NCI-H446 treated with DMSO at 0.1 percent for 48 hours (cell line): ENCODE data around the gene RAP1A.

Source experiments
- DNase-seq: peaks from one replicate; lab custom pipeline; 2025; lab: John Stamatoyannopoulos, UW

The RAP1A gene

DNA sequence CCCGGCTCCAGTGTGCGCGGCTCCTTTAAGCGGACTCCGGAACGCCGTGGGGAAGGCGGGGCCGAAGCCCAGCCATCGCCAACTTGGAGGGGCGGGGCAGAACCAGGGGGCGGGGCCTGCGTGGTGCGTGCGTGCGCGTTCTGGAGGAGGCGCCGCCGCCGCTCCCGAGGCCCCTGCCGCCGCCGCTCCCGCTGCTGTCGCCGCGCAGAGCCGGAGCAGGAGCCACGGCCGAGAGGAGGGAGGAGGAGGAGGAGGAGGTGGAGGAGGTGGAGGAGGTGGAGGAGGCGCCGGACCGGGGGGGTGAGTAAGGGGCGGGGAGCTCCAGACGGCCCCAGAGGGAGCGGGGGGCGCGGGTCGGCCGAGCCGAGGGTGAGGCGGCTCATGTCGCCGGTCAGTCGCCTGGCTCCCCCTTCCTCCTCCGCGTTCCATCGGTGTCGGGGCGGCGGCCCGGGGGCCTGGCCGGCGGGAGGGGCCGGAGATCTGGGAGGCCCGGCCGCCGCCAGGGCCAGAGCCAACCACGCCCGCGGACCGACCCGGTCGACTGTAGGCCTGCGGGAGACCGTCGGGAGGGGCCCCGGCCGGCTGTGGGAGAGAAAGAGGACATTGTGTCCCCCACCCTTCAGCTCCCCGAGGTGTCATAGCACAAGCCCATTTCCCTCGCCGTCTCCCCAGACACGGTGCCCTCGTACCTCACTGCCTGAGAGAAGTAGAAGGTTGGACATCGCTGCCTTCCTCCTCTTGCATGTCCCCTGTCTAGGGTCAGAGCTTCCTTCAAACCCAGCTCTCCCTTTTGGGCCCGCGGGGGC lies at the start of gene RAP1A:
TSS of gene RAP1A (plus strand) at position 155 of the 806 bp plus-strand sequence. CDS start 71,572 bp downstream, outside the sequence.
- peak; percentile 83 for DNase-seq

GRCh38 chr1:111569913-111570312 lies 49.7 kb upstream of the RAP1A start:
- DNase-seq = no peak

DNA sequence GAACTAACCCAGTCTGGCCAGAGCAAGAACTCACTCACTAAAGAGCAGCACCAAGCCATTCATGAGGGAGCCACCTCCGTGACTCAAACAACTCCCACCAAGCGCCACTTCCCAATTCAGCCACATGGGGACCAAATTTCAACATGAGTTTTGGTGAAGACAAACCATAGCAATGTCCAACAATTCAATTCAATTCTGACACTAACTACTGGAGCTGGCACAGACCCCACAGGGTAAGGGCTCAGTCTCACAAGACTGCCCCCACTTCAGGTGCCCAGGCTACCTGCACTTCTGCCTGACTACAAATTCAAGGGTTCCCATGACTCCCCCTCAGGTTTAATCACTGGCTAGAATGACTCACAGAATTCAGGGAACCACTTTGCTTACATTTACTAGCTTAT lies 48.8 kb upstream of the RAP1A start:
- DNase-seq = no peak

- no peak for DNase-seq
Observed at GRCh38 chr1:111571239-111571638, 48.4 kb upstream of the RAP1A start.

DNA sequence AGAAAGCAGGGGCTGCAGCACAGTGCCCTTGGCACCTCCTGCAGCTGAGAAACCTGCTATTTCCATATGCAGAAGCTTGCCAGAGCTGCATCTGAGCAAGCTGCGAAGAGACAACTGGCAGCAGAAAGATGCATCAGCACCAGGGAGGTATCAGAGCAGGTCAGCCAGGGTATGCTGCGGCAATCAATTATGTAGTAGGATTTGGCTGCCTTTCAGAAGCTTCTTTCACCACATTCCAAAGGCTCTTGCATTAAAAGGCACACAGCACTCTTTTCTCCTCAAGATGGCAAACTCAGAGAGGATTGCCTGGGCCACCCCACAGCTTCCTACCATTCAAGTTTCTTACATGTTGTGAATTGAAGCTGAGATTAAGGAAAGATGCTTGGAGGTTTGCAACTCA lies 47.6 kb upstream of the RAP1A start:
- DNase-seq = peak; percentile 34

DNA sequence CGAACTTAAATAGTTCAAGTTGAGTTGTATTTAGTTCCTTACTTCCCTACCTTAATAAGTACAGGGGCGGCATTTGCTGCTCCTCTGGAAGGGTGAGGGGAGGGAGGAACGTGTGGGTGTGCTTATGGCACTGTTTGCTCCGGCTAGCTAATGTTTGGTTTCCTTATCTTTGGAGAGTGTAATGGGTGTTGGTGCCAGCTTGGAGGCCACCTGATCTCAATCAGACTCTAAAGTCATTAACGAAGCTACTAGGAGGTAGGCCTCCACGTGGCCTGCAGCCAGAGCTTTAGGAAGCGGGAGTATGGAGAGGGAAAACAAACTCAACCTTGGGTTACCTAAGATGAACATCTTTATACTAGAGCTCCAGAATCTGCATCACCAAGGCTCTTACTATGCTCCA lies 43.0 kb upstream of the RAP1A start:
- no peak for DNase-seq

GRCh38 chr1:111577814-111578213 lies 41.8 kb upstream of the RAP1A start:
- no peak for DNase-seq

DNA sequence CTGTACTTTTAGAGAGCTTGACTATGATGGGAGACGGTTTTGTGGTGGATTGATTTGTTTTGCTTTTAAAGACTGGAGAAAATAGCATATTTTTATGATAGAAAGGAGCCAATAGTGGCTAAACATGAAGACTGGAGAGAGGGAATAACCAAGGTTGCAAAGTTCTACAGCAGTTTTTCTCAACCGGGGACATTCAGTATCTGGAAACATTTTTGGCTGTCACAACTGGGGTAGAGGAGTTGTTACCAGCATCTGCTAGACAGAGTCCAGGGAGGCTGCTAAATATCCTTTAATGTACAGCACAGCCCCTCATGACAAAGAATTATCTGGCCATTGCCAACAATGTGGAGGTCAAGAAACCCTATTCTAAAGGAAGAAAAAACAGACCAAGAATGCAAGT lies 38.4 kb upstream of the RAP1A start:
- no peak for DNase-seq

- no peak for DNase-seq
Observed at GRCh38 chr1:111582016-111582415, 37.6 kb upstream of the RAP1A start.

GRCh38 chr1:111582644-111583618 lies 36.7 kb upstream of the RAP1A start:
- DNase-seq = no peak

DNA sequence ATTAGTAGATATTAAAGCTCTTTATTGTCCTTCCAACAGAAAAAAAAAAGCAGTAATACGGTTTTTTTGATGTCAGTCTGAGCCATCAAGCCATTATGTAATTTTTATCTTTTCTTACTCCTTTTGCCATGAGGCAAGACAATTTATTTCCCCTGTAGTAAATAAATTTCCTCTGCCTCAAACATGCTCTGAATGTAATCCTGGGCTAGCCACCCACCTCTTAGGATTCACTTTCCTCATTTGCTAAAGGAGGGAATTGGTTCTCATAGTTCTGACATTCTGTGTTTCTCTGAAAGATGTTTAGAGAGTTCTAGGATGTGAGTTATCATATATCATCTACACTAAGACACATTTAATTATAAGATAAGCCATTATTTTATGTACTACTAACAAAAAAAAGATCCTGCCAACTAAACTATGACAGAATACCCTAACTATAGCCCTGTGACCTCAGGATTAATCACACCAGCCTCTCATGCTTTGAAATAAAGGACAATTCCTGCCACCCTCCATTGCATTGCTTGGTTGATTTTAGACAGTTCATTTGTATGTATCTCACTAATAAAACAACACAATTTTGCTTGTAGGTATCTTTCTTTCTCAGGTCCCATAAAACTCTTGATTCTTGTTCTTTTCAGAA lies 34.0 kb upstream of the RAP1A start:
- no peak for DNase-seq

GRCh38 chr1:111586112-111586511 lies 33.5 kb upstream of the RAP1A start:
- no peak for DNase-seq

GRCh38 chr1:111587509-111588174 lies 31.9 kb upstream of the RAP1A start:
- DNase-seq = no peak

- DNase-seq = no peak
Observed at GRCh38 chr1:111591937-111592336, 27.7 kb upstream of the RAP1A start.

DNA sequence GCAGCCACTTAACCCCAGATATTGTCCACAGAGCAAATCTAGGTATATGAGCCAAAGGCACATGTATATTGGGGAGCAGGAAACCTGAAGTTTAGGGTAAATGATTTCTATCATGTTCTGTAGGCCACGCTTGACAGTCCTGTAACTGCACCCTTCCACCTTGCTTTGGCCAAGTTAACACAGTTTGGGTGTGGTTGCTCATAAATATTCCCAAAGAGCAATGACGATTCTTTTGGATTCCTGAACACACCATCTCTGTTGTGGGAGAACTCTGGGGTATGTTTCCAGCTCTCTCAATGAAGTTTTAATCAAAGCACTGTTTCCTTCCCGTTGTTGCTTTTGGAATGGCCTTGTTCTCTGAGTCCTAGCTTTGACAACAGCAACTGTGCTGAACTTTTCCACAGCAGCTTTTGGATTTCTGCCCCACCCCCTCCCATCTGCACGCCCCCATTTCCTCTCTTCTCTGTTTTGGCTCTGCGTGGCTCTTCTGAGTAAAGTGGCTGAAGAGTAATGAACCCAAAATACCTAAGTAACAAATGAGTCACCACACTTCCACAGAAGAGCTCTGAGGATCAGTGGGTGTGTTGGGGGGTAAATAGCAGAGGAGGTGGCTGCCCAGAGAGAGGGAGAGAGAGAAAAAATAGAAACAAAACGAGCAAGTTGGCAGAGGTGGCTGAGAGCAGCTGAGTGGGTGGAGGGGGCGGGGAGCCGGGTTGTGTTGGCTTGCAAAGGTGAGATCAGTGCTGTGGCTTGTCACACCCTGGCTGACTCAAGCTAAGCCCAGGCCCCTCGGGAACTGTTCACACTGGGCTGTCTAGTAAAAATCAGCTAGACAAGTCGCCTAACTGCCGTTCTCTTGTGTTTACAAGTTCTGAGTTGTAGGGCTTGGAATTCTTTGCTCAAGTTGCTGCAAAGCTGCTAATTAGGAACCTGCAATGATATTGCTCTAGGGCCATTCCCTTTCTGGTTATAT lies 26.9 kb upstream of the RAP1A start:
- no peak for DNase-seq

DNA sequence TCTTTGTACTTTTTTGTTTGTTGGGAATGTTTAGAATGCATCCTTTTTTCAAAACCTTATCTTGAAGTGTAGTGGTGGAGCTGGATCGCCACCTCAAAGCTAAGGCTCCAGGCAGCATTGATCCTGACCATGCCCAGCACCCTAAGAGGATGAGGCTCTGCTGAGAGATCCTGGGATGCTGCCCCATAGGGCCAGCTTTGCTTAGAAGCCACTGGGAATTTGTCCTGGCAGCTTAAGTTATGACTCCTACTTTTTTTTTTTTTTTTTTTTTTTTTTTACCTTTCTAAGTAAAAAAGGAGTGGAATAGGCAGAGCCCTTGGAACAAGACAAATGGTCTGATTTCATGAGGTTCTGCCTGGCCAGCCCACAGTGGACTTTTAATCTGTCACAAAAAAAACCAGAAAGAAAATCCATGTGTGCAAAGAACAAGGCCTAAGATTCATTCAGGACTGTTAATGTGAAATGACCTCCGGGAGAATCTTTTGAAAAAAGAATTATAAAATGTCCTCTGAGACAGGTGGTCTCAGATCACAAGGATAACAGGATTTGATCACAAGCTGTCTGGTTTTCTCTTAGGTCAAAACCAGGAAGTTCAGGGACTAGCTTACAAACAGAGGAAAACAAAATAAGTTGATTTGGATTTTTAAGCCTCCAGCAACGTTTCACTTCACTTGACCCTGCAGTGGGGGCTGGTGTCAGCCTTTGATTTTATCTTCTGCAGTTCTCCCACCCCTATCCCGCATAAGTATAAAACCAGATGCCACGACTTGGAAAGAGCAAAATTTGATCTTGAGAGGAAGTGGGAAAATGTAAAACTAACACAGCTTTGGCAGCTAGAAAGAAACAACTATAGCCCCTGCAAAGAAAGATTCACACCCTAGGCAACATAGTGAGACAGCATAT lies 25.9 kb upstream of the RAP1A start:
- no peak for DNase-seq

DNA sequence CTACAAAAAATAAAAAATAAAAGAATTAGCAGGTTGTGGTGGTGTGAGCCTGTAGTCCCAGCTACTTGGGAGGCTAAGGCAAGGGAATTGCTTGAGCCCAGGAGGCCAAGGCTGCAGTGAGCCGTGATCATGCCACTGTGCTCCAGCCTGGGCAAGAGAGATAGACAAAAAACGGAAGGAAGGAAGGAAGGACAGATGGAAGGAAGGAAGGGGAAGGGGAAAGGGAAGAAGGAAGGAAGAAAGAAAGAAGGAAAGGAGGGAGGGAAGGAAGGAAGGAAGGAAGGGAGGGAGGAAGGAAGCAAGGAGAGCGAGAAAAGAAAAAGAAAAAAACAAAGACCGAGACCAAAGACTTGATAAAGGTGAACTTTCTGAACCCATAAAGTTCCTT lies 25.3 kb upstream of the RAP1A start:
- no peak for DNase-seq

DNA sequence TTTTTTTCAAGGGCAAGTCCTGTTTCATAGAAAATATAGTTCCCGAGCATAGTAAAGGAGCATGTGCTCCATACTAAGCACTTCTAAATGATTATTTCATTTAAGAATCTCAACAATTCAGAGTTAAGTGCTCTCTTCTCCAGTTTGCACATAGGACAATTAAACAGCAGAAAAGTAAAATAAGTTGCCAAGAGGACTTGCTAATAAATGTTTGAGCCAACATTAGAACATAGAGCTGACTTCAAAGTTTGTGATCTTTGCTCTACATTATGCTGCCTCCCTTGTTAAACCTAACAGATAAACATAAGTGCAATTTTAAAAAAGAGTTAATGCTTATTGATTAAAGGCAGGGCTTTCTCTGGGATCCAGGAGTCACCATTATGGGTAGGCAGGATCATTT lies 23.8 kb upstream of the RAP1A start:
- DNase-seq = no peak

DNA sequence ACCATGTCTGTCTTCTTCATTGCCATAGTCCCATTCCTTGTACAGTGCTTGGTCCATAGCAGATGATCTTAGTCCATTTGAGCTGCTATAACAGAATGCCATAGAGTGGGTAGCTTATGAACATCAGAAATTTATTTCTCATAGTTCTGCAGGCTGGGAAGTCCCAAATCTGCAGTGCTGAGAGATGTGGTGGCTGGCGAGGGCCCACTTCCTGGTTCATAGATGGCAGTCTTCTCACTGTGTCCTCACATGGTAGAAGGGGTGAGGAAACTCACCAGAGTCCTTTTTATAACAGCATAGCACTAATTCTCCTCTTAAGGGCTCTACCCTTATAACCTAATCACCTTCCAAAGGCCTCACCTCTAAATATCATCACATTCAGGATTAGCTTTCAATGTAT lies 23.1 kb upstream of the RAP1A start:
- no peak for DNase-seq

GRCh38 chr1:111597426-111597825 lies 22.2 kb upstream of the RAP1A start:
- no peak for DNase-seq
